GM12878 (cell line): ENCODE measurements around the gene UPP2. TPM values are rescaled to one million over a fixed set of nuclear protein-coding genes. Genes with fewer than 3 reads are reported as not detected.

Experiments used
- ATAC-seq: fragments of 200-7000 bp; cut with Tn5 transposase; 3 replicates; pipeline ENCODE4 v1.9.1; 2020; ENCODE audit warnings: mild to moderate bottlenecking, moderate library complexity
- BruUV-seq: library from RNA; stranded (reverse); fragments of 400-500 nt; replicated peaks from 2 replicates; lab custom pipeline; 2021; lab: Mats Ljungman, UMichigan
- CTCF ChIA-PET: fragments of 300-600 bp; sonication (Branson Sonifier 250); formaldehyde crosslinking; extraction: SDS; loops from one replicate; lab custom pipeline; 2021; ENCODE audit warnings: inconsistent platforms; lab: Yijun Ruan, JAX
- POLR2A ChIA-PET: fragments of 350-600 bp; formaldehyde crosslinking; extraction: SDS; loops from one replicate; lab custom pipeline; 2021; ENCODE audit warnings: inconsistent platforms; lab: Charles Lee
- RAD21 ChIA-PET: fragments of 300-600 bp; sonication (Branson Sonifier 250); formaldehyde crosslinking; loops from one replicate; lab custom pipeline; 2023; ENCODE audit warnings: antibody characterized with exemption; ENCODE audit not compliant: unreplicated experiment; lab: Charles Lee
- SMC1A ChIA-PET: fragments of 300-600 bp; sonication (Branson Sonifier 250); formaldehyde crosslinking; loops from one replicate; lab custom pipeline; 2023; ENCODE audit not compliant: unreplicated experiment, uncharacterized antibody; lab: Charles Lee
- DNase-seq: peaks from one replicate; pipeline ENCODE4 v3.0.0-alpha.2; 2011; ENCODE audit warnings: low read depth, low spot score
- FAIRE-seq: peaks from 3 replicates; lab custom pipeline; 2011; peaks lifted over from hg19 to GRCh38; lab: Jason Lieb, UNC
- H2AFZ ChIP-seq: 2 replicates; pipeline ENCODE4 v1.6.0; 2011; ENCODE audit warnings: low read depth, low read length, control low read depth; ENCODE audit not compliant: control insufficient read depth
- H3K27ac ChIP-seq: 2 replicates; pipeline ENCODE4 v1.5.1; 2011; ENCODE audit warnings: control low read depth; ENCODE audit not compliant: control insufficient read depth, insufficient read depth
- H3K27me3 ChIP-seq, 2 experiments: replicated peaks in 1 of 2; 2 replicates each; pipeline versions ENCODE4 v1.6.0 to v1.6.1; 2011; ENCODE audit warnings: low read length in 1 of 2; ENCODE audit not compliant: control insufficient read depth in 2 of 2, insufficient read depth in 2 of 2
- H3K36me3 ChIP-seq, 2 experiments: 2 replicates each; pipeline ENCODE4 v1.5.1; 2011; ENCODE audit warnings: low read length in 1 of 2; ENCODE audit not compliant: control insufficient read depth in 2 of 2, insufficient read depth in 2 of 2
- H3K4me1 ChIP-seq: 2 replicates; pipeline ENCODE4 v1.6.1; 2011; ENCODE audit warnings: mild to moderate bottlenecking, low read length, moderate library complexity, mixed read lengths; ENCODE audit not compliant: control insufficient read depth, insufficient read depth
- H3K4me2 ChIP-seq: 2 replicates; pipeline ENCODE4 v1.6.0; 2011; ENCODE audit warnings: control low read depth; ENCODE audit not compliant: control insufficient read depth, insufficient read depth
- H3K4me3 ChIP-seq: fragments of 200-600 bp; sonication (generic); 2 replicates; pipeline ENCODE4 v1.5.1; 2016
- H3K79me2 ChIP-seq: 2 replicates; pipeline ENCODE4 v1.6.0; 2011; ENCODE audit warnings: low read length; ENCODE audit not compliant: control insufficient read depth, insufficient read depth
- H3K9ac ChIP-seq: 2 replicates; pipeline ENCODE4 v1.8.0; 2011; ENCODE audit warnings: low read length, control low read depth, mixed read lengths; ENCODE audit not compliant: control insufficient read depth, insufficient read depth
- H3K9me3 ChIP-seq: replicated peaks from 3 replicates; pipeline ENCODE4 v1.5.1; 2011; ENCODE audit warnings: mild to moderate bottlenecking, low read length; ENCODE audit not compliant: control insufficient read depth, insufficient read depth
- H4K20me1 ChIP-seq: 2 replicates; pipeline ENCODE4 v1.6.0; 2011; ENCODE audit not compliant: control insufficient read depth, insufficient read depth
- E2F8 ChIP-seq: fragments of 450-650 bp; IDR thresholded peaks from 2 replicates; pipeline ENCODE4 v1.6.1; 2018; ENCODE audit warnings: mild to moderate bottlenecking, low read depth, moderate library complexity; ENCODE audit not compliant: partially characterized antibody
- HDGF ChIP-seq: fragments of 450-650 bp; IDR thresholded peaks from 2 replicates; pipeline ENCODE4 v1.6.1; 2016; ENCODE audit warnings: antibody characterized with exemption
- KDM1A ChIP-seq: fragments of 200-600 bp; sonication (generic); IDR thresholded peaks from 2 replicates; pipeline ENCODE4 v1.6.1; 2016; ENCODE audit warnings: borderline replicate concordance
- NFYB ChIP-seq: IDR thresholded peaks from 2 replicates; pipeline ENCODE4 v1.6.1; 2011; ENCODE audit warnings: low read depth, mild to moderate bottlenecking, low read length, improper control_type of control experiment, moderate library complexity; ENCODE audit not compliant: insufficient read depth
- PRDM15 ChIP-seq: fragments of 450-650 bp; formaldehyde crosslinking; IDR thresholded peaks from 2 replicates; pipeline ENCODE4 v1.4.0; 2020; ENCODE audit warnings: mild to moderate bottlenecking, moderate library complexity
- ZBTB33 ChIP-seq: fragments of 450-650 bp; IDR thresholded peaks from 2 replicates; pipeline ENCODE4 v1.6.1; 2017; ENCODE audit warnings: mild to moderate bottlenecking
- WGBS: methylation state at CpG from one replicate; pipeline ENCODE4 v1.1.6; 2016; ENCODE audit warnings: low lambda C conversion rate; ENCODE audit not compliant: insufficient replicate concordance, insufficient coverage; ENCODE audit errors: missing lambda C conversion rate; 5-methylcytosine and 5-hydroxymethylcytosine counted together
- in situ Hi-C: fragments of 300-500 bp; cut with MboI; formaldehyde crosslinking; loops from 9 replicates; pipeline ENCODE4 v1.14.3; 2018; ENCODE audit warnings: mixed read lengths
- intact Hi-C: fragments of 100-400 bp; cut with micrococcal nuclease; formaldehyde crosslinking; loops from one replicate; pipeline ENCODE4 v1.14.2; 2022; ENCODE audit not compliant: unreplicated experiment
- polyA plus RNA-seq, 11 experiments: library from polyadenylated mRNA; depleted of rRNA in 4 of 11; unstranded in 6 of 11; stranded (reverse) in 5 of 11; fragments of >200 nt; fragmentation: Nextera tagmentation in 4 of 11; fragmentation: Illumina TruSeq in 1 of 11; extraction: Ambion mirVana in 4 of 11; extraction: Trizol in 1 of 11; gene quantifications; 1 replicate in 1 of 11; 2 replicates in 10 of 11; pipeline versions ENCODE4 v1.2.1 to v1.2.3, GENCODE V29; 2011 to 2016; ENCODE audit warnings: inconsistent platforms in 2 of 11, missing spikeins in 2 of 11, low read depth in 1 of 11
- total RNA-seq, 4 experiments: library from RNA; depleted of rRNA in 3 of 4; stranded (reverse); fragments of >200 nt in 3 of 4; fragmentation: Illumina TruSeq in 1 of 4; extraction: Trizol in 1 of 4; gene quantifications; 2 replicates each; pipeline versions ENCODE4 v1.2.1 to v1.2.3, GENCODE V29; 2013 to 2021

Gene UPP2
- total and polyA plus RNA-seq, 10 of the 15 experiments (the other 5 are each of a cell fraction or from before 2014, with no cell fraction given) = not detected

- no peak for TF ChIP-seq KDM1A
- TF ChIP-seq, all 136 proteins: peak for 0
These were observed 32.4 kb downstream of the UPP2 start (continued) for GRCh38 chr2:158134055-158134454.

GRCh38 chr2:158134655-158135054 lies 33.0 kb downstream of the UPP2 start:
- DNase-seq (no peak), FAIRE-seq (no peak), ATAC-seq (no peak)
- Histone ChIP-seq H3K27me3 (no peaks in the 10 kb centered on the region; a peak in 1 of 4 replicates), H4K20me1 (no peaks in the 10 kb centered on the region), H3K4me2 (no peak overlapping the region), H3K36me3 (no peaks in the 10 kb centered on the region), H3K79me2 (no peaks in the 10 kb centered on the region), H3K27ac (no peak overlapping the region), H2AFZ (no peak overlapping the region), H3K4me1 (no peaks in the 10 kb centered on the region), H3K9me3 (no peaks in the 10 kb centered on the region), H3K4me3 (no peak overlapping the region), H3K9ac (no peak overlapping the region)
- SMC1A ChIA-PET = no interaction called here
- no TSS peak for BruUV-seq
- intact Hi-C loops = no loop called here
- in situ Hi-C loops = no loop called here
- CTCF ChIA-PET = no interaction called here
- POLR2A ChIA-PET = no interaction called here
- RAD21 ChIA-PET = no interaction called here
- WGBS = 39% methylated on average over 6 of the region's 6 CpGs
- no peak for TF ChIP-seq NFYB
- no peak for TF ChIP-seq PRDM15 (CRISPR knock-in tag)
- no peak for TF ChIP-seq HDGF
- TF ChIP-seq ZBTB33 = no peak
- no peak for TF ChIP-seq E2F8
